Keratinocyte (primary cell): ENCODE data around the gene LRFN5. TPM values are rescaled to one million over a fixed set of nuclear protein-coding genes. Genes with fewer than 3 reads are reported as not detected.

Experiments
- DNase-seq: peaks from one replicate; pipeline ENCODE4 v3.0.0-alpha.2; 2011; ENCODE audit warnings: low read depth, missing footprints, low spot score
- FAIRE-seq: peaks from 2 replicates; lab custom pipeline; 2011; peaks lifted over from hg19 to GRCh38; lab: Jason Lieb, UNC
- H2AFZ ChIP-seq: 2 replicates; pipeline ENCODE4 v1.6.0; 2012; ENCODE audit warnings: low read length, control low read depth, inconsistent platforms; ENCODE audit not compliant: control insufficient read depth
- H3K27ac ChIP-seq: 2 replicates; pipeline ENCODE4 v1.5.1; 2011; ENCODE audit warnings: low read length; ENCODE audit not compliant: control insufficient read depth, insufficient read depth
- H3K27me3 ChIP-seq: 3 replicates; pipeline ENCODE4 v1.6.0; 2011; ENCODE audit warnings: low read length; ENCODE audit not compliant: control insufficient read depth, insufficient read depth; ENCODE audit errors: extremely low read depth
- H3K36me3 ChIP-seq, 2 experiments: 2 replicates in 1 of 2; 3 replicates in 1 of 2; pipeline ENCODE4 v1.5.1; 2011; ENCODE audit warnings: low read length in 2 of 2, mild to moderate bottlenecking in 1 of 2; ENCODE audit not compliant: control insufficient read depth in 2 of 2, insufficient read depth in 2 of 2; ENCODE audit errors: extremely low read depth in 1 of 2
- H3K4me1 ChIP-seq: 3 replicates; pipeline ENCODE4 v1.5.1; 2011; ENCODE audit warnings: low read length; ENCODE audit not compliant: control insufficient read depth, insufficient read depth; ENCODE audit errors: extremely low read depth
- H3K4me2 ChIP-seq: 3 replicates; pipeline ENCODE4 v1.6.0; 2011; ENCODE audit warnings: low read depth, low read length; ENCODE audit not compliant: control insufficient read depth, insufficient read depth; ENCODE audit errors: extremely low read depth
- H3K4me3 ChIP-seq, 3 experiments: fragments of 200-600 bp in 1 of 3; sonication (generic) in 1 of 3; 2 replicates in 2 of 3; 3 replicates in 1 of 3; pipeline ENCODE4 v1.5.1; 2011 to 2016; ENCODE audit warnings: low read length in 3 of 3, mild to moderate bottlenecking in 3 of 3, control low read depth in 2 of 3, inconsistent platforms in 1 of 3, low read depth in 1 of 3, mixed read lengths in 1 of 3, mixed run types in 1 of 3, moderate library complexity in 1 of 3; ENCODE audit not compliant: control insufficient read depth in 2 of 3, insufficient read depth in 2 of 3; ENCODE audit errors: extremely low read depth in 1 of 3
- H3K79me2 ChIP-seq: 2 replicates; pipeline ENCODE4 v1.6.0; 2012; ENCODE audit warnings: low read length; ENCODE audit not compliant: control insufficient read depth, insufficient read depth
- H3K9ac ChIP-seq: 3 replicates; pipeline ENCODE4 v1.6.0; 2011; ENCODE audit warnings: low read length; ENCODE audit not compliant: control insufficient read depth, insufficient read depth; ENCODE audit errors: extremely low read depth
- H3K9me1 ChIP-seq: 3 replicates; pipeline ENCODE4 v1.6.0; 2011; ENCODE audit warnings: low read length; ENCODE audit not compliant: control insufficient read depth, insufficient read depth; ENCODE audit errors: extremely low read depth
- H3K9me3 ChIP-seq: 2 replicates; pipeline ENCODE4 v1.5.1; 2012; ENCODE audit warnings: low read depth, low read length; ENCODE audit not compliant: control insufficient read depth
- H4K20me1 ChIP-seq: 3 replicates; pipeline ENCODE4 v1.6.0; 2011; ENCODE audit warnings: low read length; ENCODE audit not compliant: control insufficient read depth, insufficient read depth; ENCODE audit errors: extremely low read depth
- CTCF ChIP-seq, 3 experiments: IDR thresholded peaks in 1 of 3; conservative IDR thresholded peaks in 1 of 3; optimal IDR thresholded peaks in 1 of 3; 2 replicates in 2 of 3; 3 replicates in 1 of 3; pipeline versions ENCODE3 to v1.5.1; 2011; ENCODE audit warnings: low read length in 3 of 3, mild to moderate bottlenecking in 3 of 3, moderate library complexity in 2 of 3, control low read depth in 1 of 3, inconsistent platforms in 1 of 3; ENCODE audit not compliant: insufficient read depth in 2 of 3; ENCODE audit errors: extremely low read depth in 1 of 3
- EZH2 ChIP-seq: IDR thresholded peaks from one replicate; pipeline ENCODE4 v1.6.1; 2012; ENCODE audit warnings: inconsistent platforms, mild to moderate bottlenecking, low read length, moderate library complexity
- dilution Hi-C: fragments of 300-500 bp; cut with MboI; formaldehyde crosslinking; loops from one replicate; pipeline ENCODE4 v1.7.0; 2020; ENCODE audit warnings: low sequenced_read_pairs; ENCODE audit not compliant: extremely low pct_ligation_motif_present
- polyA plus RNA-seq, 5 experiments: library from polyadenylated mRNA; depleted of rRNA in 3 of 5; stranded (reverse) in 3 of 5; stranded (forward) in 1 of 5; unstranded in 1 of 5; fragments of >200 nt; gene quantifications; 1 replicate in 1 of 5; 2 replicates in 3 of 5; 3 replicates in 1 of 5; pipeline versions ENCODE4 v1.2.1 to v1.2.3, GENCODE V29; 2011 to 2012; ENCODE audit warnings: missing spikeins in 2 of 5, low read depth in 1 of 5, low replicate concordance in 1 of 5

LRFN5 gene
- polyA plus RNA-seq, 1 donor (not counting 4 experiments of a cell fraction or from before 2014, with no cell fraction given) = not detected

GRCh38 chr14:41606282-41606531, 469 bp upstream of the LRFN5 start:
- H3K27ac ChIP-seq = no peak overlapping the region
- H3K79me2 ChIP-seq = no peaks in the 10 kb centered on the region
- no peaks in the 10 kb centered on the region for H3K9me3 ChIP-seq
- peaks cover 2% of the 10 kb centered on the region for H3K4me1 ChIP-seq
- no peaks in the 10 kb centered on the region for H3K36me3 ChIP-seq
- peak overlapping the region in 1 of 3 experiments; percentile 43 for H3K4me3 ChIP-seq
- no peak overlapping the region for H2AFZ ChIP-seq
- dilution Hi-C loops = no loop called here
- H3K4me2 ChIP-seq = peak overlapping the region; percentile 53
- DNase-seq (no peak), FAIRE-seq (no peak)
- H3K9me1 ChIP-seq = no peaks in the 10 kb centered on the region
- no peaks in the 10 kb centered on the region for H4K20me1 ChIP-seq
- no peak for TF ChIP-seq CTCF (optimal IDR thresholded peaks at IDR 0.05 in 1 of 3, IDR thresholded peaks at IDR 0.05 in 1 of 3, conservative IDR thresholded peaks at IDR 0.05 in 1 of 3; ENCODE audit: extremely low read depth in 1 of 3, insufficient read depth in 2 of 3, low read length in 3 of 3)
- peak; percentile 60 for TF ChIP-seq EZH2
- no peak overlapping the region for H3K9ac ChIP-seq
- peaks cover 65% of the 10 kb centered on the region for H3K27me3 ChIP-seq

- FAIRE-seq = no peak
Measured at GRCh38 chr14:41607304-41607775, 664 bp downstream of the LRFN5 start.

More at GRCh38 chr14:41607304-41607775, 664 bp downstream of the LRFN5 start:
- peak; percentile 70 for TF ChIP-seq EZH2
- no peak for TF ChIP-seq CTCF (optimal IDR thresholded peaks at IDR 0.05 in 1 of 3, IDR thresholded peaks at IDR 0.05 in 1 of 3, conservative IDR thresholded peaks at IDR 0.05 in 1 of 3; ENCODE audit: extremely low read depth in 1 of 3, insufficient read depth in 2 of 3, low read length in 3 of 3)
- peaks cover 65% of the 10 kb centered on the region for H3K27me3 ChIP-seq
- no peaks in the 10 kb centered on the region for H3K9me1 ChIP-seq
- no peaks in the 10 kb centered on the region for H3K79me2 ChIP-seq
- peak overlapping the region; percentile 53 for H3K4me2 ChIP-seq
- H3K36me3 ChIP-seq = no peaks in the 10 kb centered on the region
- no peaks in the 10 kb centered on the region for H3K9me3 ChIP-seq
- H3K9ac ChIP-seq = no peak overlapping the region
- dilution Hi-C loops = no loop called here
- H3K4me1 ChIP-seq = peaks cover 2% of the 10 kb centered on the region
- peak overlapping the region in 1 of 3 experiments; percentile 23 for H3K4me3 ChIP-seq
- DNase-seq = no peak
- no peak overlapping the region for H2AFZ ChIP-seq
- no peak overlapping the region for H3K27ac ChIP-seq
- no peaks in the 10 kb centered on the region for H4K20me1 ChIP-seq
